K562 (cell line): ENCODE measurements around the gene SLC38A10. TPM values are rescaled to one million over a fixed set of nuclear protein-coding genes. Genes with fewer than 3 reads are reported as not detected.

Experiments
- BDP1 ChIP-seq: IDR thresholded peaks from 3 replicates; pipeline ENCODE4 v1.6.1; 2011; ENCODE audit not compliant: insufficient read length, insufficient read depth
- CAMTA2 ChIP-seq: fragments of 250-450 bp; sonication (Bioruptor Pico); conservative IDR thresholded peaks from 2 replicates; pipeline ENCODE4 v1.5.1; 2022
- CBX8 ChIP-seq: fragments of 200-600 bp; sonication (generic); IDR thresholded peaks from 2 replicates; pipeline ENCODE4 v1.6.1; 2012; ENCODE audit warnings: borderline replicate concordance, mixed run types, low read depth, mild to moderate bottlenecking, moderate library complexity, mixed read lengths, low read length, control low read depth, inconsistent platforms; ENCODE audit not compliant: poor library complexity, severe bottlenecking; ENCODE audit errors: extremely low read depth
- FOS ChIP-seq: IDR thresholded peaks from 3 replicates; pipeline ENCODE4 v1.6.1; 2011; ENCODE audit not compliant: insufficient read length; ENCODE audit errors: extremely low read depth
- KDM4B ChIP-seq, 2 experiments: fragments of 450-650 bp in 1 of 2; sonication (generic) in 1 of 2; IDR thresholded peaks; 2 replicates each; pipeline ENCODE4 v1.6.1; 2016 to 2017; ENCODE audit warnings: borderline replicate concordance in 2 of 2, antibody characterized with exemption in 1 of 2, low read depth in 1 of 2, mild to moderate bottlenecking in 1 of 2
- L3MBTL2 ChIP-seq: fragments of 450-650 bp; IDR thresholded peaks from 2 replicates; pipeline ENCODE4 v1.6.1; 2016; ENCODE audit warnings: mild to moderate bottlenecking, moderate library complexity
- LCOR ChIP-seq: sonication (generic); formaldehyde crosslinking; IDR thresholded peaks from 2 replicates; pipeline ENCODE4 v1.8.0; 2022; ENCODE audit warnings: mild to moderate bottlenecking, missing genetic modification reagents
- NR1H2 ChIP-seq: sonication (generic); formaldehyde crosslinking; IDR thresholded peaks from 2 replicates; pipeline ENCODE4 v1.4.0; 2020; ENCODE audit warnings: mild to moderate bottlenecking, missing genetic modification reagents
- NR2F6 ChIP-seq: fragments of 450-650 bp; formaldehyde crosslinking; IDR thresholded peaks from 2 replicates; pipeline ENCODE4 v1.4.0; 2020; ENCODE audit warnings: mild to moderate bottlenecking
- NRF1 ChIP-seq, 2 experiments: fragments of 450-650 bp; IDR thresholded peaks in 1 of 2; conservative IDR thresholded peaks in 1 of 2; 2 replicates each; pipeline ENCODE4 v1.6.1; 2014; ENCODE audit warnings: mild to moderate bottlenecking in 2 of 2
- PURB ChIP-seq: sonication (generic); formaldehyde crosslinking; IDR thresholded peaks from 2 replicates; pipeline ENCODE4 v1.9.0; 2021; ENCODE audit warnings: low read depth, mild to moderate bottlenecking, missing genetic modification reagents
- SETDB1 ChIP-seq: IDR thresholded peaks from one replicate; pipeline ENCODE4 v1.6.1; 2012; ENCODE audit warnings: low read length, control low read depth, inconsistent platforms
- SIX5 ChIP-seq, 2 experiments: IDR thresholded peaks; 2 replicates each; pipeline ENCODE4 v1.6.1; 2011; ENCODE audit warnings: low read length in 2 of 2, borderline replicate concordance in 1 of 2, low read depth in 1 of 2, mild to moderate bottlenecking in 1 of 2, moderate library complexity in 1 of 2; ENCODE audit not compliant: insufficient read depth in 1 of 2
- XRCC4 ChIP-seq: IDR thresholded peaks from one replicate; pipeline ENCODE4 v1.6.1; 2011; ENCODE audit not compliant: insufficient read depth, insufficient read length; ENCODE audit errors: extremely low read depth
- ZC3H8 ChIP-seq: fragments of 450-650 bp; IDR thresholded peaks from 2 replicates; pipeline ENCODE4 v1.6.1; 2017
- ZSCAN32 ChIP-seq: fragments of 450-650 bp; formaldehyde crosslinking; IDR thresholded peaks from 2 replicates; pipeline ENCODE4 v1.4.0; 2020; ENCODE audit warnings: mild to moderate bottlenecking, moderate library complexity
- polyA plus RNA-seq, 8 experiments: library from polyadenylated mRNA; depleted of rRNA in 4 of 8; stranded (reverse) in 5 of 8; unstranded in 3 of 8; fragments of >200 nt; fragmentation: Nextera tagmentation in 2 of 8; fragmentation: Illumina TruSeq in 1 of 8; extraction: Ambion mirVana in 2 of 8; extraction: Trizol in 1 of 8; gene quantifications; 2 replicates each; pipeline versions ENCODE4 v1.2.1 to v1.2.3, GENCODE V29; 2011 to 2014; ENCODE audit warnings: inconsistent platforms in 1 of 8, missing spikeins in 1 of 8
- total RNA-seq, 7 experiments: library from RNA; depleted of rRNA in 6 of 7; stranded (reverse); fragments of >200 nt in 6 of 7; fragmentation: Illumina TruSeq in 2 of 7; extraction: Trizol in 2 of 7; gene quantifications; 2 replicates each; pipeline versions ENCODE4 v1.2.1 to v1.2.3, GENCODE V29; 2011 to 2021; ENCODE audit warnings: low replicate concordance in 1 of 7
- TF ChIP-seq, protein P1 (sequence below): fragments of 450-650 bp; IDR thresholded peaks from 2 replicates; pipeline ENCODE4 v1.7.1; 2018; ENCODE audit warnings: mild to moderate bottlenecking, low read depth; ENCODE audit not compliant: partially characterized antibody
- TF ChIP-seq, protein P2 (sequence below): fragments of 450-650 bp; IDR thresholded peaks from 2 replicates; pipeline ENCODE4 v1.6.1; 2018; ENCODE audit not compliant: partially characterized antibody
- TF ChIP-seq, protein P3 (sequence below): conservative IDR thresholded peaks from 2 replicates; pipeline ENCODE4 v1.6.1; 2011; ENCODE audit warnings: low read depth, mild to moderate bottlenecking, low read length; ENCODE audit not compliant: control insufficient read depth

Gene SLC38A10
- total and polyA plus RNA-seq, 9 of the 15 experiments (the other 6 are each of a cell fraction or from before 2014, with no cell fraction given) = 0.45 to 54.2 (median 13.8) TPM

DNA sequence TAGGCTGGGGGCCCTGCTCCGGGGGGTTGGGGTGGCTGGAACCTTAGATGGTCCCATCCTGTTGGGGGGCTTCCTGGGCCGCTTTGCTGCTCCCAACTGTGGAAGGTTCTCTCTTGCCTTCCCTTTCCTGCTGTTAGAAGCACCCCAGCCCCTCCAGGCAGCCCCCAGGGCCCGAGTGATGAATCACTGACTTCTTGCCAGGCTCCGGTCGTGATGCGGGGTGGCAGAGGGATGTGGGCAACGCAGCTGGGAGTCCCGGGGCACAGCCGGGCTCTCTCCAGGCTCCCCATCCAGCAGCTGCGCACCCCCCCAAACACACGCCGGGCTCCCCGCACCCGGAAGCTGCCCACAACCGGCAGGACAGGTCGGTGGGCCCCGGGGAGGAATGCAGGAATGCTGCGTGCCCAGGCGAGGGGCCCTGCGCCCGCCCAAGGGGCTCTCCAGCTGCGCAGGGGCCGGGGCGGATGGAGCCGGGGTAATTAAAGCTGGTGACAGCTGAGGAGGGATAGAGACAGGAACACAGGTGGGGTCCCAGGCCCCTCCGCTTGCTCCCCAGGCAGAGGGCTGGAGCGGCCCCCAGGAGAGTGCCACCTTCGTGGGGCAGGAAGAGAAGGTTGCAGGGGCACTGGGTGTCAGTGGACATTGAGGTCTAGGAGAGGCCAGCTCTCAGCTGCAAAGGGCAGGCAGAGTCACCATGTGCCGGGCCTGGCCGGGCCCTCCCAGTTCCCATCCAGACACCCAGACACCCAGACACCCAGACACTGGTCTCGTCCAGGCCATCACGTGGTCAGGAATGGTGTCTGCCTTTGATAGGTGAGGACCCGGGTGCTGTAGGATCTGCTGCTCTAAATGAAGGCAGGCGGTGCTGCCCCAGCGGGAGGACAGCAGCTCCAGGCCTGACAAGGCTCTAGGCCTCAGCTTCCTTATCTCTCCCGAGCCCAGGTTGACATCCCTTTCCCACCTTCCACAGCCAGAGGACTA lies 15.0 kb upstream of the SLC38A10 start (continued):
- no peak for TF ChIP-seq LCOR (CRISPR knock-in tag)
- no peak for TF ChIP-seq SIX5 (IDR thresholded peaks at IDR 0.05; ENCODE audit: borderline replicate concordance in 1 of 2, insufficient read depth in 1 of 2, low read depth in 1 of 2, low read length in 2 of 2)
- TF ChIP-seq, protein P1, sequence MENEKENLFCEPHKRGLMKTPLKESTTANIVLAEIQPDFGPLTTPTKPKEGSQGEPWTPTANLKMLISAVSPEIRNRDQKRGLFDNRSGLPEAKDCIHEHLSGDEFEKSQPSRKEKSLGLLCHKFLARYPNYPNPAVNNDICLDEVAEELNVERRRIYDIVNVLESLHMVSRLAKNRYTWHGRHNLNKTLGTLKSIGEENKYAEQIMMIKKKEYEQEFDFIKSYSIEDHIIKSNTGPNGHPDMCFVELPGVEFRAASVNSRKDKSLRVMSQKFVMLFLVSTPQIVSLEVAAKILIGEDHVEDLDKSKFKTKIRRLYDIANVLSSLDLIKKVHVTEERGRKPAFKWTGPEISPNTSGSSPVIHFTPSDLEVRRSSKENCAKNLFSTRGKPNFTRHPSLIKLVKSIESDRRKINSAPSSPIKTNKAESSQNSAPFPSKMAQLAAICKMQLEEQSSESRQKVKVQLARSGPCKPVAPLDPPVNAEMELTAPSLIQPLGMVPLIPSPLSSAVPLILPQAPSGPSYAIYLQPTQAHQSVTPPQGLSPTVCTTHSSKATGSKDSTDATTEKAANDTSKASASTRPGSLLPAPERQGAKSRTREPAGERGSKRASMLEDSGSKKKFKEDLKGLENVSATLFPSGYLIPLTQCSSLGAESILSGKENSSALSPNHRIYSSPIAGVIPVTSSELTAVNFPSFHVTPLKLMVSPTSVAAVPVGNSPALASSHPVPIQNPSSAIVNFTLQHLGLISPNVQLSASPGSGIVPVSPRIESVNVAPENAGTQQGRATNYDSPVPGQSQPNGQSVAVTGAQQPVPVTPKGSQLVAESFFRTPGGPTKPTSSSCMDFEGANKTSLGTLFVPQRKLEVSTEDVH = no peak
- TF ChIP-seq CAMTA2 (CRISPR knock-in tag) = no peak
- 0 out of 2 replicates have a peak, but pooled peaks have one; percentile 8 for TF ChIP-seq NR1H2
- TF ChIP-seq, protein P2, sequence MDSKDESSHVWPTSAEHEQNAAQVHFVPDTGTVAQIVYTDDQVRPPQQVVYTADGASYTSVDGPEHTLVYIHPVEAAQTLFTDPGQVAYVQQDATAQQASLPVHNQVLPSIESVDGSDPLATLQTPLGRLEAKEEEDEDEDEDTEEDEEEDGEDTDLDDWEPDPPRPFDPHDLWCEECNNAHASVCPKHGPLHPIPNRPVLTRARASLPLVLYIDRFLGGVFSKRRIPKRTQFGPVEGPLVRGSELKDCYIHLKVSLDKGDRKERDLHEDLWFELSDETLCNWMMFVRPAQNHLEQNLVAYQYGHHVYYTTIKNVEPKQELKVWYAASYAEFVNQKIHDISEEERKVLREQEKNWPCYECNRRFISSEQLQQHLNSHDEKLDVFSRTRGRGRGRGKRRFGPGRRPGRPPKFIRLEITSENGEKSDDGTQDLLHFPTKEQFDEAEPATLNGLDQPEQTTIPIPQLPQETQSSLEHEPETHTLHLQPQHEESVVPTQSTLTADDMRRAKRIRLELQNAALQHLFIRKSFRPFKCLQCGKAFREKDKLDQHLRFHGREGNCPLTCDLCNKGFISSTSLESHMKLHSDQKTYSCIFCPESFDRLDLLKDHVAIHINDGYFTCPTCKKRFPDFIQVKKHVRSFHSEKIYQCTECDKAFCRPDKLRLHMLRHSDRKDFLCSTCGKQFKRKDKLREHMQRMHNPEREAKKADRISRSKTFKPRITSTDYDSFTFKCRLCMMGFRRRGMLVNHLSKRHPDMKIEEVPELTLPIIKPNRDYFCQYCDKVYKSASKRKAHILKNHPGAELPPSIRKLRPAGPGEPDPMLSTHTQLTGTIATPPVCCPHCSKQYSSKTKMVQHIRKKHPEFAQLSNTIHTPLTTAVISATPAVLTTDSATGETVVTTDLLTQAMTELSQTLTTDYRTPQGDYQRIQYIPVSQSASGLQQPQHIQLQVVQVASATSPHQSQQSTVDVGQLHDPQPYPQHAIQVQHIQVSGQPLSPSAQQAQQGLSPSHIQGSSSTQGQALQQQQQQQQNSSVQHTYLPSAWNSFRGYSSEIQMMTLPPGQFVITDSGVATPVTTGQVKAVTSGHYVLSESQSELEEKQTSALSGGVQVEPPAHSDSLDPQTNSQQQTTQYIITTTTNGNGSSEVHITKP = no peak
- TF ChIP-seq NRF1 (conservative IDR thresholded peaks at IDR 0.05 in 1 of 2, IDR thresholded peaks at IDR 0.05 in 1 of 2) = no peak
- TF ChIP-seq BDP1 = no peak
- peak; percentile 64; the same call in 1 of the 2 replicates for TF ChIP-seq L3MBTL2
- no peak for TF ChIP-seq SETDB1
- TF ChIP-seq CBX8 = no peak
- no peak for TF ChIP-seq NR2F6 (CRISPR knock-in tag)
- TF ChIP-seq FOS = no peak
- TF ChIP-seq ZSCAN32 (CRISPR knock-in tag) = no peak
- no peak for TF ChIP-seq XRCC4
- TF ChIP-seq PURB (CRISPR knock-in tag) = no peak
- TF ChIP-seq KDM4B (IDR thresholded peaks at IDR 0.05; ENCODE audit: borderline replicate concordance in 2 of 2, low read depth in 1 of 2) = no peak
- TF ChIP-seq, protein P3, sequence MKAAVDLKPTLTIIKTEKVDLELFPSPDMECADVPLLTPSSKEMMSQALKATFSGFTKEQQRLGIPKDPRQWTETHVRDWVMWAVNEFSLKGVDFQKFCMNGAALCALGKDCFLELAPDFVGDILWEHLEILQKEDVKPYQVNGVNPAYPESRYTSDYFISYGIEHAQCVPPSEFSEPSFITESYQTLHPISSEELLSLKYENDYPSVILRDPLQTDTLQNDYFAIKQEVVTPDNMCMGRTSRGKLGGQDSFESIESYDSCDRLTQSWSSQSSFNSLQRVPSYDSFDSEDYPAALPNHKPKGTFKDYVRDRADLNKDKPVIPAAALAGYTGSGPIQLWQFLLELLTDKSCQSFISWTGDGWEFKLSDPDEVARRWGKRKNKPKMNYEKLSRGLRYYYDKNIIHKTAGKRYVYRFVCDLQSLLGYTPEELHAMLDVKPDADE = no peak
- no peak for TF ChIP-seq ZC3H8
